ENCODE data around the gene BPIFA3. TPM values are rescaled to one million over a fixed set of nuclear protein-coding genes. Genes with fewer than 3 reads are reported as not detected.
A peak's percentile ranks its signal among the peaks of the same experiment; 100 is the strongest.

The BPIFA3 gene
- total and polyA plus RNA-seq, 2 of the 13 experiments (the other 11 are each of a cell fraction or from before 2014, with no cell fraction given): not detected

DNA sequence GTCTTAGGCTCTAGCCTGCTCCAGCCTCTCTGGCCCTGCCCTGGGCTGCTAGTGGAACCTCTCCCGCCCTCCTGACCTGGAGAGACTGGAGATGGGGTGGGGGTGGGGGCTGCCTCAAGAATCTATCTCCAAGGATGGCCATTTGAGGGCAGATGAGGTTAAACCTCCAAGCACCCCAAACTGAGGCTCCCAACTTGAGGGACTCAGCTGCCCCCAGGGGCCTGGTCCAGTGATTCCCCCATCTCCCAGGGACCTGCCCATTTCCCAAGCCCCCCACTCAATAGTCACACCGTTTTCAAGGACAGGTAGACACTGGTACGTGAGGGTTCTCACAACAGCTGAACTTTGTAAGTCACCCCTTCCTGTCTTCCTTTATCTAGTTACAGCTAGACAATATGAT is 58.7 kb downstream of the BPIFA3 start (continued):
- 0 out of 2 replicates have a peak, but pooled peaks have one; percentile 26 for TF ChIP-seq ZNF678 (CRISPR knock-in tag; IDR thresholded peaks at IDR 0.05)
- TF ChIP-seq ZFP1 (CRISPR knock-in tag; IDR thresholded peaks at IDR 0.05): no peak
- no peak for TF ChIP-seq ZXDC (CRISPR knock-in tag; IDR thresholded peaks at IDR 0.05)
- no peak for TF ChIP-seq PCBP1 (IDR thresholded peaks at IDR 0.05; ENCODE audit: borderline replicate concordance, low read depth, low read length)
- TF ChIP-seq CAMTA2 (CRISPR knock-in tag; IDR thresholded peaks at IDR 0.05; ENCODE audit: borderline replicate concordance): 0 out of 2 replicates have a peak, but pooled peaks have one; percentile 22
- peak; percentile 53; the same call in 1 of the 2 replicates for TF ChIP-seq ZNF709 (CRISPR knock-in tag; IDR thresholded peaks at IDR 0.05)
- no peak for TF ChIP-seq ZNF263 (CRISPR knock-in tag; IDR thresholded peaks at IDR 0.05)
- TF ChIP-seq, protein P1, sequence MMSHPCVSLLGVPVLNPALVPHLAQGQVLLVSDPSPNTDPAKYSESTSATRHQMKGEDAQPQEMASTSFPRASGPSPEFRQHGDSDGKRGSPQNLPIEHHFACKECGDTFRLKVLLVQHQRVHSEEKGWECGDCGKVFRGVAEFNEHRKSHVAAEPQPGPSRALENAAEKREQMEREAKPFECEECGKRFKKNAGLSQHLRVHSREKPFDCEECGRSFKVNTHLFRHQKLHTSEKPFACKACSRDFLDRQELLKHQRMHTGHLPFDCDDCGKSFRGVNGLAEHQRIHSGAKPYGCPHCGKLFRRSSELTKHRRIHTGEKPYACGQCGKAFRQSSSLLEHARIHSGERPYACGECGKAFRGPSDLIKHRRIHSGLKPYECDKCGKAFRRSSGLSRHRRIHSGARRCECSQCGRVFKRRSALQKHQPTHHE (CRISPR knock-in tag; IDR thresholded peaks at IDR 0.05; ENCODE audit: borderline replicate concordance): peak; percentile 35; the same call in 1 of the 2 replicates
- TF ChIP-seq ZNF563 (CRISPR knock-in tag; IDR thresholded peaks at IDR 0.05): 0 out of 2 replicates have a peak, but pooled peaks have one; percentile 49
- no peak for TF ChIP-seq ZNF224 (CRISPR knock-in tag; IDR thresholded peaks at IDR 0.05)
- TF ChIP-seq, protein P2, sequence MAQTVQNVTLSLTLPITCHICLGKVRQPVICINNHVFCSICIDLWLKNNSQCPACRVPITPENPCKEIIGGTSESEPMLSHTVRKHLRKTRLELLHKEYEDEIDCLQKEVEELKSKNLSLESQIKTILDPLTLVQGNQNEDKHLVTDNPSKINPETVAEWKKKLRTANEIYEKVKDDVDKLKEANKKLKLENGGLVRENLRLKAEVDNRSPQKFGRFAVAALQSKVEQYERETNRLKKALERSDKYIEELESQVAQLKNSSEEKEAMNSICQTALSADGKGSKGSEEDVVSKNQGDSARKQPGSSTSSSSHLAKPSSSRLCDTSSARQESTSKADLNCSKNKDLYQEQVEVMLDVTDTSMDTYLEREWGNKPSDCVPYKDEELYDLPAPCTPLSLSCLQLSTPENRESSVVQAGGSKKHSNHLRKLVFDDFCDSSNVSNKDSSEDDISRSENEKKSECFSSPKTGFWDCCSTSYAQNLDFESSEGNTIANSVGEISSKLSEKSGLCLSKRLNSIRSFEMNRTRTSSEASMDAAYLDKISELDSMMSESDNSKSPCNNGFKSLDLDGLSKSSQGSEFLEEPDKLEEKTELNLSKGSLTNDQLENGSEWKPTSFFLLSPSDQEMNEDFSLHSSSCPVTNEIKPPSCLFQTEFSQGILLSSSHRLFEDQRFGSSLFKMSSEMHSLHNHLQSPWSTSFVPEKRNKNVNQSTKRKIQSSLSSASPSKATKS (CRISPR knock-in tag; IDR thresholded peaks at IDR 0.05): no peak
- 0 out of 2 replicates have a peak, but pooled peaks have one; percentile 36 for TF ChIP-seq ZNF598 (CRISPR knock-in tag; IDR thresholded peaks at IDR 0.05; ENCODE audit: borderline replicate concordance)
- 0 out of 2 replicates have a peak, but pooled peaks have one; percentile 8 for TF ChIP-seq ARHGAP35 (CRISPR knock-in tag; IDR thresholded peaks at IDR 0.05; ENCODE audit: borderline replicate concordance)

All from HepG2 (cell line).